Fibroblast of villous mesenchyme (primary cell): ENCODE data around the gene NCAPG. TPM values are rescaled to one million over a fixed set of nuclear protein-coding genes. Genes with fewer than 3 reads are reported as not detected.

Experiments used
- DNase-seq: peaks from one replicate; pipeline ENCODE4 v3.0.0-alpha.2; 2010; ENCODE audit warnings: low read depth
- H3K4me3 ChIP-seq: 2 replicates; pipeline ENCODE4 v1.5.1; 2011; ENCODE audit warnings: low read depth, mild to moderate bottlenecking, low read length
- CTCF ChIP-seq: IDR thresholded peaks from 2 replicates; pipeline ENCODE4 v1.5.1; 2012; ENCODE audit warnings: low read depth, mild to moderate bottlenecking, low read length; ENCODE audit not compliant: insufficient read depth
- total RNA-seq: library from RNA; depleted of rRNA; stranded (reverse); fragments of >200 nt; gene quantifications from 2 replicates; pipeline ENCODE4 v1.2.3, GENCODE V29; 2012

The NCAPG gene
- total RNA-seq, 1 donor: 32.8 TPM

DNA sequence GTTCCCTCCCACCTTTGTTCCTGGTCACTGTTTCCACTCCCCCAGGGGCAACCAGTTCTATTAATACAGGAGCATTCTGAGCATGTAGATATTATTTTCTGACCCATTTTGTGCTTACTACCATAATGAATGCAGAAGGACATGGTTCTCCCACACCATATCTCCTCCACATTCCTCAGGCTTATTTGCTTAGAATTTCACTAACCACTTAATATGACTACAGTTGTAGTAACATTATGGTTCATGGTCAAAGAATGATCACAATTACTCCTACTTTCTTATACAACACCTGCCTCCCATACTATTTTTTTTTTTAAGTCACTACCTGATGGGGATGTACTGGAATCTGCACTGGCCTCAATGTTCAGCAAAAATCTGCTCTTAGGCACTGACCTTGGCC lies 21.8 kb upstream of the NCAPG start:
- TF ChIP-seq CTCF: no peak

DNA sequence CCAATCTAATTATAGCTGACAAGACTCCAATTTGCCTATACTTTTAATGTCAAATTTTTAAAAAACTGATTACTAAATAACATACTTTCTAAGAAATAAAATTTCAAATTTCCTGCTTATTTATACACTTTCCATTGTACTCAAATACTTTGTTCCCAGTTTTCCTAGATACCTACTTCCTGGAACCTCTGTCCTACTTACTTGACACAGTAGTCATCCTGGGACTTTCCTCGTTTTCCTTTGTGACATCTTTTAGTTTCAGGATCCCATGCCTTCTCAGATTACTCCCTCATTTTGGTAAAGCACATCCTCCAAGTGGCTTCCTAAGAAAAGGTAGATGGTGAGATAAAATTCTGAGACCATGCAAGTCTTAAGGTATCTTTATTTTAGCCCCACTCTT lies 16.0 kb upstream of the NCAPG start:
- DNase-seq: no peak
- H3K4me3 ChIP-seq: no peak overlapping the region
- no peak for TF ChIP-seq CTCF

More for the DNA sequence above, 21.8 kb upstream of the NCAPG start:
- H3K4me3 ChIP-seq: no peak overlapping the region
- DNase-seq: no peak

DNA sequence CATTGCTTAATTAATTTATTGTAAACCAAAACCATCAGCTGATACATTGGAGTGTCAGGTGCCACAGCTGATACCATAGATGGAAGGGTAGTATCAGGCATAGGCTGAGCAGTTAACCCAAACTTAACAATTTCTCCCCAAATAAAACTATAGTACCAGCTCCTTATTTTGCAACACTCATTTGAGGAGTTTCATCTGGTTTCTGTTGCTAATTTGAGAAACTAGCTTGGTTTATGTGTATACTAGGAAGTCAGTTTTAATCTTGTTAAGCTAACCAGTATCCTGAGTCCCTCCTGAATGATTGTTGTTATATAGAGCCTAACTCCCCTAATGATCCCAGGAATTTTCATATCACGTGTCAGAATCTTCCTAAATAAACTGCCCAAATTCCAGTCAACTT lies 13.0 kb upstream of the NCAPG start:
- no peak for TF ChIP-seq CTCF
- H3K4me3 ChIP-seq: no peak overlapping the region
- no peak for DNase-seq

DNA sequence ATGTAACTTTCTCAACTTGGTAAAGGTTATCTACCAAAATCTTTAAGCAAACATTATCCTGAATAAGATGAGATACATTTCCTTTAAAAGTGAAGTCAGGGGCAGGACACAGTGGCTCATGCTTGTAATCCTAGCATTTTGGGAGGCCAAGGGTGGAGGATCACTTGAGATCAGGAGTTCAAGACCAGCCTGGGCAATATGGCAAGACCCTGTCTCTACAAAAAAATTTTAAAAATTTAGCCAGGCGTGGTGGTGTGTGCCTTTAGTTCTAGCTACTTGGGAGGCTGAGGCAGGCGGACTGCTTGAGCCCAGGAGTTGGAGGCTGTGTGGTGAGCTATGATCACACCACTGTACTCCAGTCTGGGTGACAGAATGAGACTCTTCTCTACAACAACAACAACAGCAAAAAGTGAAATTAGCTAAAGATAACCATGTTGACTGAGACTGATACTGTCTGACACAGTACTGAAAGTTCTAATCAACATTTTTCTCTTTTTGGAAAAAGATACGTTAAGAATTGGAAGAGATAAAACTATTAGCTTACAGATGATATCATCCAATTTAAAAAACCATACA lies 5.1 kb upstream of the NCAPG start:
- DNase-seq: no peak
- no peak for TF ChIP-seq CTCF
- H3K4me3 ChIP-seq: no peak overlapping the region

DNA sequence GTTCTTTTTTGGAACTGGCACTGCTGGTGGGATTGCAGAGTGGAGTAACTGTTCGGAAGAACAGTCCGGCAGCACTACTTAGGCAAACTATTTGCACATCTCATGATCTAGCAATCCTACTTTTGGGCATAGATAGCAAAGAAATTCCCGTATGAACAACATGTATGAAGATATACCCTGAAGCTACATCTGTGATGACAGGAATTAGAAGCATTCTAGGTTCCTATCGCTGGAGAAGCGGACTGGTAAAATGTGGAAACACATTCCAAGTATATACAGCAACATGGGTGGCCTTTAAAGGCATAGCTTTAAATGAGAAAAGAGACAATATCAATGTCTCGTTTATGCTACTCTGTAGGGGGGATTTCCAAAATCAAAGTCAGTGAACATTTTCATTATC lies 3.3 kb upstream of the NCAPG start:
- DNase-seq: peak; percentile 35
- peak overlapping the region; percentile 46 for H3K4me3 ChIP-seq
- no peak for TF ChIP-seq CTCF

DNA sequence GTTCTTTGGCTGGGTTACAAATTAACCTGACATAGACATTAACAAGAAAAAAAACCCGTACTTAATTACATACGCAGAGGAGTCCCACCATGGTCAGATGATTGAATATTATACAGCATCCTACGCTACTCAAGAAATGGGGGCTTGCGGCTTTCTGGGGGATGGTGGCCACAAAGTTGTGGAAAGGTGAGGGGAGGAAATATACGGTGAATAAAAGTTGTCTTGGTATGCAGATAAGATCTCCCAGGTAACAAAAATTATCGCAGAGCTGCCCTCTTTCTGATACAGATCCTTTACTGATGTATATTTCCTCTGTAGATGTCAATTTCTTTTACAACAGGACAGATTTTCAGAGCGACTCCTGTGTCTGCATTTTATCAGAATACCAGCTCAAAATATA lies 1.1 kb upstream of the NCAPG start:
- TF ChIP-seq CTCF: no peak
- DNase-seq: no peak
- H3K4me3 ChIP-seq: peak overlapping the region; percentile 89

GRCh38 chr4:17811078-17811603 lies 362 bp downstream of the NCAPG start:
- no peak for DNase-seq
- no peak for TF ChIP-seq CTCF
- peak overlapping the region; percentile 89 for H3K4me3 ChIP-seq
